BE2C (cell line): ENCODE data around the gene TMBIM6.
"Not testable (repeated sequence)": the region's sequence is repeated elsewhere in the genome, so short reads cannot be mapped to it uniquely, and the experiment has no call there.

Experiments used
- DNase-seq: peaks from one replicate; pipeline ENCODE4 v3.0.0-alpha.2; 2020
- H3K27me3 ChIP-seq: fragments of 250-450 bp; sonication (Bioruptor Pico); 2 replicates; pipeline ENCODE4 v1.5.1; 2020; ENCODE audit warnings: mild to moderate bottlenecking
- H3K36me3 ChIP-seq: fragments of 250-450 bp; sonication (Bioruptor Pico); 2 replicates; pipeline ENCODE4 v1.5.1; 2020; ENCODE audit warnings: mild to moderate bottlenecking
- H3K4me1 ChIP-seq: fragments of 250-450 bp; sonication (Bioruptor Pico); 2 replicates; pipeline ENCODE4 v1.5.1; 2020
- H3K4me3 ChIP-seq: 2 replicates; pipeline ENCODE4 v1.5.1; 2011; ENCODE audit warnings: low read depth, low read length
- H3K9me3 ChIP-seq: fragments of 250-450 bp; sonication (Bioruptor Pico); 2 replicates; pipeline ENCODE4 v1.5.1; 2020
- TF ChIP-seq, protein P1 (sequence below): IDR thresholded peaks from 2 replicates; pipeline ENCODE4 v1.5.1; 2012; ENCODE audit warnings: mild to moderate bottlenecking, low read depth, low read length

TMBIM6 gene

GRCh38 chr12:49706351-49707127, 34.8 kb upstream of the TMBIM6 start:
- DNase-seq = peak; percentile 39
- H3K27me3 ChIP-seq = peaks cover 8% of the 10 kb centered on the region
- TF ChIP-seq, protein P1, sequence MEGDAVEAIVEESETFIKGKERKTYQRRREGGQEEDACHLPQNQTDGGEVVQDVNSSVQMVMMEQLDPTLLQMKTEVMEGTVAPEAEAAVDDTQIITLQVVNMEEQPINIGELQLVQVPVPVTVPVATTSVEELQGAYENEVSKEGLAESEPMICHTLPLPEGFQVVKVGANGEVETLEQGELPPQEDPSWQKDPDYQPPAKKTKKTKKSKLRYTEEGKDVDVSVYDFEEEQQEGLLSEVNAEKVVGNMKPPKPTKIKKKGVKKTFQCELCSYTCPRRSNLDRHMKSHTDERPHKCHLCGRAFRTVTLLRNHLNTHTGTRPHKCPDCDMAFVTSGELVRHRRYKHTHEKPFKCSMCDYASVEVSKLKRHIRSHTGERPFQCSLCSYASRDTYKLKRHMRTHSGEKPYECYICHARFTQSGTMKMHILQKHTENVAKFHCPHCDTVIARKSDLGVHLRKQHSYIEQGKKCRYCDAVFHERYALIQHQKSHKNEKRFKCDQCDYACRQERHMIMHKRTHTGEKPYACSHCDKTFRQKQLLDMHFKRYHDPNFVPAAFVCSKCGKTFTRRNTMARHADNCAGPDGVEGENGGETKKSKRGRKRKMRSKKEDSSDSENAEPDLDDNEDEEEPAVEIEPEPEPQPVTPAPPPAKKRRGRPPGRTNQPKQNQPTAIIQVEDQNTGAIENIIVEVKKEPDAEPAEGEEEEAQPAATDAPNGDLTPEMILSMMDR = no peak
- no peaks in the 10 kb centered on the region for H3K9me3 ChIP-seq
- H3K4me1 ChIP-seq = peaks cover 7% of the 10 kb centered on the region; the same call in 1 of the 2 replicates
- no peaks in the 10 kb centered on the region for H3K36me3 ChIP-seq
- peak overlapping the region; percentile 79 for H3K4me3 ChIP-seq

DNA sequence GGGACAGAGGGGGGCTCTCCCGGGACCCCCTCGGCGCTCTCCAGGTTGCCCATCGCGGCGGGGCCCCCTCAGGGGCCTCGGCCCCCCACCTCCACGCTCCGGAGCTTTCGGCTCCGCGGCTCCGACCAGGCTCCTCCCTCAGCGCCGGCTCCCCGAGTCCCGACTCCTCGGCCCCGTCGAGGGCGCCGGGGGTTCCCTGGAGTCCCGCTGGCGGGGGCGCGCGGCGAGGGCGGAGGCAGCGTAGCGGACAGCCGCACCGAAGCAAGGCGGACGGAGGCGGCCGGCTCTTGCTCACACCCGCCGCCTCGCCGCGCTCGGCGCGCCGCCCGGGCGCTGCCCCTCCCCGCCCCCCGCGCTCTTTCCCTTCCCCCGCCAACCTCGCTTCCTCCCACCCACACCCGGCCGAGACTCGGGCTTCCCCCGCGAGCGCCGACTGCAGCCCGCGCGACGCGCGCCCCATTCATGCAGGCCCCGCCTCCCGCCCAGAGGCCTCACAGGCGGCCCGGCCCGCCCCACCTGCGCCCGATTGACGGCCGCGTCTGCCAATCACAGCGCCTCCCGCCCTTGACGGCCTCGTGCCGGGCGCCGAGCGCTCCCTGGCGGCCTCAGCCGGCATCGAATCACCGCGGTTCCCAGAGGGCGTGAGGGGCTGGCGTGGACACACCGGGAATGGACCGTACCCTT, 34.1 kb upstream of the TMBIM6 start, which contains the start of gene FMNL3:
TSS of gene FMNL3 (minus strand) at position 278 of the 684 bp plus-strand sequence. CDS start at position 53, 225 bp downstream.
- Histone ChIP-seq H3K36me3 (no peaks in the 10 kb centered on the region), H3K4me1 (peaks cover 7% of the 10 kb centered on the region; the same call in 1 of the 2 replicates), H3K9me3 (no peaks in the 10 kb centered on the region), H3K4me3 (peak within 1 kb of the TSS; percentile 79), H3K27me3 (peaks cover 8% of the 10 kb centered on the region)
- DNase-seq = peak; percentile 98
- TF ChIP-seq, protein P1 = peak; percentile 87

GRCh38 chr12:49707812-49708147, 33.6 kb upstream of the TMBIM6 start:
- no peak for DNase-seq
- H3K4me1 ChIP-seq = peaks cover 7% of the 10 kb centered on the region; the same call in 1 of the 2 replicates
- H3K27me3 ChIP-seq = peaks cover 8% of the 10 kb centered on the region
- H3K4me3 ChIP-seq = no peak overlapping the region
- no peaks in the 10 kb centered on the region for H3K9me3 ChIP-seq
- no peaks in the 10 kb centered on the region for H3K36me3 ChIP-seq
- TF ChIP-seq, protein P1 = no peak

GRCh38 chr12:49708851-49709250, 32.5 kb upstream of the TMBIM6 start:
- TF ChIP-seq, protein P1 = no peak
- DNase-seq = peak; percentile 20
- Histone ChIP-seq H3K36me3 (no peaks in the 10 kb centered on the region), H3K27me3 (peaks cover 8% of the 10 kb centered on the region), H3K4me1 (peaks cover 7% of the 10 kb centered on the region; the same call in 1 of the 2 replicates), H3K4me3 (no peak overlapping the region), H3K9me3 (no peaks in the 10 kb centered on the region)

DNA sequence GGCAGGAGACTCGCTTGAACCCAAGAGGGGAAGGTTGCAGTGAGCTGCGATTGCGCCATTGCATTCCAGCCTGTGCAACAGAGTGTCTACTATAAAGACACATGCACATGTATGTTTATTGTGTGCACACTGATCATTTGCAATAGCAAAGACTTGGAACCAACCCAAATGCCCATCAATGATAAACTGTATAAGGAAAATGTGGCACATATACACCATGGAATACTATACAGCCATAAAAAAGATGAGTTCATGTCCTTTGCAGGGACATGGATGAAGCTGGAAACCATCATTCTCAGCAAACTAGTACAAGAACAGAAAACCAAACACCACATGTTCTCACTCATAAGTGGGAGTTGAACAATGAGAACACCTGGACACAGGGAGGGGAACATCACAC, 27.4 kb upstream of the TMBIM6 start:
- not testable (repeated sequence) for H3K27me3 ChIP-seq, H3K9me3 ChIP-seq, H3K36me3 ChIP-seq, H3K4me3 ChIP-seq, H3K4me1 ChIP-seq, DNase-seq

DNA sequence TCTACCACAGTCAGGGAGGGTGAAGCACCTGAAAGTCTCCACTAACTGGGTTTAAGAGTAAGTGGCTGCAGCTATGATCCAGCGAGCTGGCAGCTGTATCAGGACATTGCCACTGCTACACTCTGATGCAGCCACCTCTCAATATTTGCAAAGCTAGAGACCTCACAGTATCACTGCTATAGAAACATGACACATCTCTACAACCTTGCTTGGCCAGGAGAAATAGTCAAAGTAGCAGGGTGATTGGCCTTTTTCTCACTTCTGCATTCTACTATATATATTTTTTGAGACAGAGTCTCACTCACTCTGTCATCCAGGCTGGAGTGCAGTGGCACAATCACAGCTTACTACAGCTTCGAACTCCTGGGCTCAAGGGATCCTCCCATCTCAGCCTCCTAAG, 24.8 kb upstream of the TMBIM6 start:
- Histone ChIP-seq H3K9me3 (no peaks in the 10 kb centered on the region), H3K27me3 (no peaks in the 10 kb centered on the region), H3K36me3 (no peaks in the 10 kb centered on the region), H3K4me3 (no peak overlapping the region), H3K4me1 (no peaks in the 10 kb centered on the region)
- TF ChIP-seq, protein P1 = no peak
- no peak for DNase-seq

- H3K36me3 ChIP-seq, DNase-seq, H3K4me1 ChIP-seq, H3K9me3 ChIP-seq, H3K27me3 ChIP-seq, H3K4me3 ChIP-seq: not testable (repeated sequence)
These were observed 23.6 kb upstream of the TMBIM6 start for GRCh38 chr12:49717800-49718199.
